Measurements from ENCODE around the gene IL1RN. TPM values are rescaled to one million over a fixed set of nuclear protein-coding genes. Genes with fewer than 3 reads are reported as not detected.

Gene IL1RN
- total and polyA plus RNA-seq, 2 of the 13 experiments (the other 11 are each of a cell fraction or from before 2014, with no cell fraction given) = 21.2 to 101 TPM

DNA sequence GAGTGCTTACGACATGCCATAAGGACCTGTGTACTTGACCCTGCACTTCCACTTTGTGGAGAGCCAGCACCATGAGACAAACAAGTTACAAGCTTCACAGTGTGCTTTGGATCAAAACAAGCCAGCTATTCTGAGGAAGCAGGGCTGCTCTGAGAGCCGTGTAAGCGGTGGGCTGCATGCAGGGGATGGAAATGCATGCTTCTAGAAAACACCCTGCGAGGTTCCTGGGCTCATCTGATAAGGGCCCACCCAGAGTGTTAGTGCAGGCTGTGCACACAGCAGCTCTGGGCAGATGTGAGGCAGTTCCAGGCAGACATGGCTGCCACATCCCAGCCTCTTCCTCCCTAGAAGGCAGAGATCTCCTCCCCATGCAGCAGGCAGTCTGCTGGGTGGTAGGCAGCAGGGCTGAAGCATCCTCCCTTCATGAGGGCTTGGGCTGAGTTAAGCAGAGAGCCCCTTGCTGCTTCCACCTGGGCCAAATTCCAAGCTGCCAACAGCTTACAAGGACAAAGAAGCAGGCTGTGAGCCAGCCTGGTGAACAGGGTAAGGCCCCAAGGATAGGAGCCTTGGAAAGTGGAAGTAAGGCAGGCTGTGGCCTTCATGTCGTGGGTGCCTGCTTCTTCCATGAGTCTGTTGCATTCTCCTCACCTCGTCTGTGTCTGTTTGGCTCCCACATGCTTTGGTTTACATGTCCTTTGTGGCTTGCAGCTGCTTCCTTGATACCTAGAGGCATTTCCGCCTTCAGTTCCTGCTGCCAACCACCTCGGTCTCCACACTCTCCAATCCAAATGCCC lies 54.1 kb downstream of the IL1RN start (continued):
- TF ChIP-seq, protein P1, sequence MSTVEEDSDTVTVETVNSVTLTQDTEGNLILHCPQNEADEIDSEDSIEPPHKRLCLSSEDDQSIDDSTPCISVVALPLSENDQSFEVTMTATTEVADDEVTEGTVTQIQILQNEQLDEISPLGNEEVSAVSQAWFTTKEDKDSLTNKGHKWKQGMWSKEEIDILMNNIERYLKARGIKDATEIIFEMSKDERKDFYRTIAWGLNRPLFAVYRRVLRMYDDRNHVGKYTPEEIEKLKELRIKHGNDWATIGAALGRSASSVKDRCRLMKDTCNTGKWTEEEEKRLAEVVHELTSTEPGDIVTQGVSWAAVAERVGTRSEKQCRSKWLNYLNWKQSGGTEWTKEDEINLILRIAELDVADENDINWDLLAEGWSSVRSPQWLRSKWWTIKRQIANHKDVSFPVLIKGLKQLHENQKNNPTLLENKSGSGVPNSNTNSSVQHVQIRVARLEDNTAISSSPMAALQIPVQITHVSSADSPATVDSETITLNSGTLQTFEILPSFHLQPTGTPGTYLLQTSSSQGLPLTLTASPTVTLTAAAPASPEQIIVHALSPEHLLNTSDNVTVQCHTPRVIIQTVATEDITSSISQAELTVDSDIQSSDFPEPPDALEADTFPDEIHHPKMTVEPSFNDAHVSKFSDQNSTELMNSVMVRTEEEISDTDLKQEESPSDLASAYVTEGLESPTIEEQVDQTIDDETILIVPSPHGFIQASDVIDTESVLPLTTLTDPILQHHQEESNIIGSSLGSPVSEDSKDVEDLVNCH (CRISPR knock-in tag; IDR thresholded peaks at IDR 0.05) = no peak
- TF ChIP-seq, protein P2, sequence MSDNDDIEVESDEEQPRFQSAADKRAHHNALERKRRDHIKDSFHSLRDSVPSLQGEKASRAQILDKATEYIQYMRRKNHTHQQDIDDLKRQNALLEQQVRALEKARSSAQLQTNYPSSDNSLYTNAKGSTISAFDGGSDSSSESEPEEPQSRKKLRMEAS (IDR thresholded peaks at IDR 0.05) = peak; percentile 12; the same call in 1 of the 2 replicates
- TF ChIP-seq SCMH1 (CRISPR knock-in tag; IDR thresholded peaks at IDR 0.05; ENCODE audit: borderline replicate concordance) (no peak), FOXA1 (IDR thresholded peaks at IDR 0.05) (no peak), FOXA1 (CRISPR knock-in tag; IDR thresholded peaks at IDR 0.05) (no peak), MED8 (CRISPR knock-in tag; IDR thresholded peaks at IDR 0.05; ENCODE audit: insufficient replicate concordance) (no peak), ZNF775 (CRISPR knock-in tag; IDR thresholded peaks at IDR 0.05; ENCODE audit: borderline replicate concordance) (no peak), ZFP36 (IDR thresholded peaks at IDR 0.05; ENCODE audit: borderline replicate concordance, low read depth, low read length, partially characterized antibody) (no peak), DMAP1 (CRISPR knock-in tag; IDR thresholded peaks at IDR 0.05) (no peak), ZSCAN29 (CRISPR knock-in tag; conservative IDR thresholded peaks at IDR 0.05) (no peak), JUN (CRISPR knock-in tag; IDR thresholded peaks at IDR 0.05) (no peak), IRF2 (CRISPR knock-in tag; IDR thresholded peaks at IDR 0.05) (no peak), ZNF747 (CRISPR knock-in tag; IDR thresholded peaks at IDR 0.05; ENCODE audit: borderline replicate concordance) (0 out of 2 replicates have a peak, but pooled peaks have one; percentile 3), SIX4 (CRISPR knock-in tag; IDR thresholded peaks at IDR 0.05) (no peak), PRPF4 (IDR thresholded peaks at IDR 0.05; ENCODE audit: low read depth, low read length, poor library complexity, severe bottlenecking) (no peak), HMG20A (CRISPR knock-in tag; IDR thresholded peaks at IDR 0.05; ENCODE audit: borderline replicate concordance) (peak; percentile 45; the same call in 1 of the 2 replicates), ZNF563 (CRISPR knock-in tag; IDR thresholded peaks at IDR 0.05) (no peak), ZNF768 (CRISPR knock-in tag; IDR thresholded peaks at IDR 0.05) (0 out of 2 replicates have a peak, but pooled peaks have one; percentile 15), ZNF264 (CRISPR knock-in tag; IDR thresholded peaks at IDR 0.05) (no peak)
- TF ChIP-seq, protein P3, sequence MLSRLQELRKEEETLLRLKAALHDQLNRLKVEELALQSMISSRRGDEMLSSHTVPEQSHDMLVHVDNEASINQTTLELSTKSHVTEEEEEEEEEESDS (CRISPR knock-in tag; IDR thresholded peaks at IDR 0.05; ENCODE audit: borderline replicate concordance) = no peak
- TF ChIP-seq, protein P4, sequence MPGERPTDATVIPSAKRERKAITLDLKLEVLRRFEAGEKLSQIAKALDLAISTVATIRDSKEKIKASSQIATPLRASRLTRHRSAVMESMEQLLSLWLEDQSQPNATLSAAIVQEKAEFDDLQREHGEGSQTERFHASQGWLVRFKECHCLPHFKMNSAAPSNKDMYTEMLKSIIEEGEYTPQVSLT (CRISPR knock-in tag; IDR thresholded peaks at IDR 0.05; ENCODE audit: borderline replicate concordance, low read depth) = no peak
- TF ChIP-seq, protein P5, sequence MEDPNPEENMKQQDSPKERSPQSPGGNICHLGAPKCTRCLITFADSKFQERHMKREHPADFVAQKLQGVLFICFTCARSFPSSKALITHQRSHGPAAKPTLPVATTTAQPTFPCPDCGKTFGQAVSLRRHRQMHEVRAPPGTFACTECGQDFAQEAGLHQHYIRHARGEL (CRISPR knock-in tag; IDR thresholded peaks at IDR 0.05) = no peak
- TF ChIP-seq, protein P6, sequence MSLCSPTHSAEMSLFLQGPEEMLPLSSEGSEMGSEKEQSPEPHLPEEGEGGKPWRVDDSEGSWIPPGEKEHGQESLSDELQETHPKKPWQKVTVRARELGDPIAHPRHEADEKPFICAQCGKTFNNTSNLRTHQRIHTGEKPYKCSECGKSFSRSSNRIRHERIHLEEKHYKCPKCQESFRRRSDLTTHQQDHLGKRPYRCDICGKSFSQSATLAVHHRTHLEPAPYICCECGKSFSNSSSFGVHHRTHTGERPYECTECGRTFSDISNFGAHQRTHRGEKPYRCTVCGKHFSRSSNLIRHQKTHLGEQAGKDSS (CRISPR knock-in tag; IDR thresholded peaks at IDR 0.05; ENCODE audit: borderline replicate concordance, low read depth) = no peak; the same call in 1 of the 2 replicates
